Neuronal stem cell (in vitro differentiated cells): ENCODE data around the gene PEAR1.

Experiments
- DNase-seq: peaks from one replicate; pipeline ENCODE4 v3.0.0-alpha.2; 2013; ENCODE audit warnings: low spot score
- H2AFZ ChIP-seq: one replicate; pipeline ENCODE4 v1.6.1; 2013; ENCODE audit warnings: mild to moderate bottlenecking, low read length, inconsistent platforms
- H2AK5ac ChIP-seq: 2 replicates; pipeline ENCODE4 v1.6.1; 2013; ENCODE audit warnings: low read depth, mild to moderate bottlenecking, inconsistent platforms, low read length, moderate library complexity, mixed read lengths
- H2BK120ac ChIP-seq: 2 replicates; pipeline ENCODE4 v1.6.1; 2013; ENCODE audit warnings: low read depth, mild to moderate bottlenecking, inconsistent platforms, low read length, moderate library complexity, mixed read lengths
- H2BK12ac ChIP-seq: one replicate; pipeline ENCODE4 v1.6.1; 2013; ENCODE audit warnings: low read length, inconsistent platforms
- H2BK15ac ChIP-seq: 2 replicates; pipeline ENCODE4 v1.6.1; 2013; ENCODE audit warnings: mild to moderate bottlenecking, low read length, inconsistent platforms, mixed read lengths
- H2BK5ac ChIP-seq: one replicate; pipeline ENCODE4 v1.6.1; 2013; ENCODE audit warnings: inconsistent platforms, mild to moderate bottlenecking, low read length, moderate library complexity
- H3K14ac ChIP-seq: one replicate; pipeline ENCODE4 v1.6.1; 2013; ENCODE audit warnings: low read length, inconsistent platforms
- H3K18ac ChIP-seq: 2 replicates; pipeline ENCODE4 v1.6.1; 2013; ENCODE audit warnings: low read length, inconsistent platforms
- H3K23ac ChIP-seq: 2 replicates; pipeline ENCODE4 v1.6.1; 2013; ENCODE audit warnings: low read depth, mild to moderate bottlenecking, mixed read lengths, low read length, inconsistent platforms; ENCODE audit not compliant: poor library complexity
- H3K27ac ChIP-seq: replicated peaks from 3 replicates; pipeline ENCODE4 v1.5.1; 2013; ENCODE audit warnings: low read length, inconsistent platforms
- H3K27me3 ChIP-seq, 3 experiments: 2 replicates each; pipeline ENCODE4 v1.6.1; 2013; ENCODE audit warnings: low read length in 3 of 3, mild to moderate bottlenecking in 2 of 3, inconsistent platforms in 1 of 3, low read depth in 1 of 3, mixed read lengths in 1 of 3, moderate library complexity in 1 of 3; ENCODE audit not compliant: control insufficient read depth in 3 of 3, insufficient read depth in 3 of 3
- H3K36me3 ChIP-seq, 2 donors: replicated peaks in 1 of 2; 2 replicates each; pipeline ENCODE4 v1.6.1; 2013; ENCODE audit warnings: low read length in 2 of 2; ENCODE audit not compliant: control insufficient read depth in 2 of 2, insufficient read depth in 2 of 2
- H3K4ac ChIP-seq: 2 replicates; pipeline ENCODE4 v1.6.1; 2013; ENCODE audit warnings: inconsistent platforms, mild to moderate bottlenecking, low read length, moderate library complexity
- H3K4me1 ChIP-seq, 2 donors: 1 replicate in 1 of 2; 2 replicates in 1 of 2; pipeline ENCODE4 v1.6.1; 2013; ENCODE audit warnings: low read length in 2 of 2, low read depth in 1 of 2; ENCODE audit not compliant: control insufficient read depth in 2 of 2, insufficient read depth in 1 of 2
- H3K4me2 ChIP-seq: one replicate; pipeline ENCODE4 v1.6.1; 2013; ENCODE audit warnings: mild to moderate bottlenecking, low read length, inconsistent platforms; ENCODE audit not compliant: insufficient read depth, poor library complexity, severe bottlenecking
- H3K4me3 ChIP-seq, 2 donors: 2 replicates each; pipeline ENCODE4 v1.5.1; 2013; ENCODE audit warnings: low read length in 2 of 2, mild to moderate bottlenecking in 2 of 2, inconsistent platforms in 1 of 2, moderate library complexity in 1 of 2
- H3K79me1 ChIP-seq: one replicate; pipeline ENCODE4 v1.6.1; 2013; ENCODE audit warnings: low read depth, mild to moderate bottlenecking, inconsistent platforms, low read length, moderate library complexity
- H3K9ac ChIP-seq: one replicate; pipeline ENCODE4 v1.6.1; 2013; ENCODE audit warnings: mild to moderate bottlenecking, low read depth, low read length, inconsistent platforms; ENCODE audit not compliant: poor library complexity
- H3K9me3 ChIP-seq, 2 donors: replicated peaks in 1 of 2; 2 replicates each; pipeline versions ENCODE3 to v1.6.1; 2013; ENCODE audit warnings: low read length in 2 of 2, mild to moderate bottlenecking in 2 of 2, inconsistent platforms in 1 of 2, low read depth in 1 of 2, mixed read lengths in 1 of 2, moderate library complexity in 1 of 2; ENCODE audit not compliant: control insufficient read depth in 2 of 2, insufficient read depth in 1 of 2
- H4K8ac ChIP-seq: one replicate; pipeline ENCODE4 v1.6.1; 2013; ENCODE audit warnings: low read depth, mild to moderate bottlenecking, inconsistent platforms, low read length, moderate library complexity
- H4K91ac ChIP-seq: one replicate; pipeline ENCODE4 v1.6.1; 2013; ENCODE audit warnings: low read length, low read depth, mild to moderate bottlenecking, inconsistent platforms; ENCODE audit not compliant: poor library complexity
- WGBS, 2 donors: extraction: QIAGEN DNeasy Blood & Tissue Kit; methylation state at CpG; one replicate each; pipeline ENCODE4 v1.1.7; 2013; ENCODE audit warnings: missing lambda C conversion rate in 2 of 2, mixed read lengths in 1 of 2; ENCODE audit not compliant: insufficient read length in 2 of 2, insufficient replicate concordance in 1 of 2; ENCODE audit errors: extremely low coverage in 2 of 2; 5-methylcytosine and 5-hydroxymethylcytosine counted together

Gene PEAR1

GRCh38 chr1:156896490-156897033 lies 3.0 kb downstream of the PEAR1 start:
- Histone ChIP-seq H3K4ac (no peak overlapping the region), H3K79me1 (no peaks in the 10 kb centered on the region), H3K27ac (peak overlapping the region; percentile 44), H2BK5ac (no peak overlapping the region), H3K14ac (peak overlapping the region; percentile 49), H4K8ac (no peak overlapping the region), H2BK120ac (no peak overlapping the region), H2BK12ac (no peak overlapping the region), H3K18ac (peak overlapping the region; percentile 86), H3K9ac (no peak overlapping the region), H3K4me3 (peak overlapping the region in 1 of 2 donors; percentile 32), H3K4me2 (no peak overlapping the region), H3K9me3 (no peaks in the 10 kb centered on the region), H4K91ac (no peak overlapping the region), H3K27me3 (peaks cover 0 to 46% (median 20%) of the 10 kb centered on the region in 3 experiments), H2AK5ac (peak overlapping the region; percentile 94), H3K4me1 (peaks cover 27 to 31% of the 10 kb centered on the region in 2 donors), H3K36me3 (no peaks in the 10 kb centered on the region), H2AFZ (no peak overlapping the region), H2BK15ac (peak overlapping the region; percentile 11), H3K23ac (peak overlapping the region; percentile 36)
- no peak for DNase-seq
- no CpG with 5 or more reads among the region's 16 CpGs for WGBS, 2 donors

DNA sequence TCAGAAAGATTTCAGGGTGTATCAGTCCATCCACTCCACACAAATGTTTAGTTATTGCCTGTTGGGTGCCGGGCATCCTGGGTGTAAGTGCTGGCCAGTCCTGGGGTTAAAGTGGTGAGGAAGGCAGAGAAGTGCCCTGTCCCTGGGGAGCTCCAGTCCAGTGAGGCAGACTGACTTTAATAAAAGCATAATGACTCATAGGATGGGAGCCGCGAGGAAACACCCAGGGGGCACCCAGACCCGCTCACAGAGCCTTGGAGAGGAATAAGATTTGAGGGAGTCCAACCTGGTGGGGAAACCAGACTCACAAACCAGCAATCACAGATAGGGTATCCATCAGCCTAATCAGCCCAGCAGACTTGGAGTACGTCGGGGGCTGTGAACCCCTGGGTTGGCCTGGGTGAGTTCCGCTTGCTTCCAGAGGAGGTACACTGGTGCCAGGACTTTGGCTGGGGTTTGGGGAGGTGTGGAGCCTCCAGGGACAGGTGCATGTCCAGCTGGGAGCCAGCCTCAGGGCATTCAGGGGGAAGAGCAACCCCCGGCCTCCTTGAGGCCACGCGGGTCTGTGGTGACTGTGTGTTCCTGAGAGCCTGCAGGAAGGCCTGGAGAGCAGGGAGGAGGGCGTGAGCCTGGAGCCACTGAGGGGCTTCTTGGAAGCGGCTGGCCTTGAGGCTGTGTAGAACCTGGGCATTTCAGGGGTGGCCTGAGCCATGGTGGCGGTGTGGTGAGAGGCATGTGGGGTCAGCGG lies 3.7 kb downstream of the PEAR1 start:
- Histone ChIP-seq H3K27ac (no peak overlapping the region), H2BK15ac (peak overlapping the region; percentile 60), H3K23ac (no peak overlapping the region), H3K36me3 (no peaks in the 10 kb centered on the region), H4K91ac (no peak overlapping the region), H2AFZ (peak overlapping the region; percentile 85), H3K18ac (peak overlapping the region; percentile 99), H3K14ac (peak overlapping the region; percentile 10), H2BK120ac (peak overlapping the region; percentile 29), H2AK5ac (peak overlapping the region; percentile 48), H2BK5ac (peak overlapping the region; percentile 75), H2BK12ac (peak overlapping the region; percentile 59), H3K27me3 (peaks cover 0 to 39% (median 15%) of the 10 kb centered on the region in 3 experiments), H4K8ac (no peak overlapping the region), H3K4me3 (no peak overlapping the region), H3K9me3 (no peaks in the 10 kb centered on the region), H3K4me1 (peaks cover 24 to 33% of the 10 kb centered on the region in 2 donors), H3K79me1 (no peaks in the 10 kb centered on the region), H3K4ac (peak overlapping the region; percentile 30), H3K9ac (no peak overlapping the region), H3K4me2 (no peak overlapping the region)
- WGBS, 2 donors = no CpG with 5 or more reads among the region's 14 CpGs
- no peak for DNase-seq

DNA sequence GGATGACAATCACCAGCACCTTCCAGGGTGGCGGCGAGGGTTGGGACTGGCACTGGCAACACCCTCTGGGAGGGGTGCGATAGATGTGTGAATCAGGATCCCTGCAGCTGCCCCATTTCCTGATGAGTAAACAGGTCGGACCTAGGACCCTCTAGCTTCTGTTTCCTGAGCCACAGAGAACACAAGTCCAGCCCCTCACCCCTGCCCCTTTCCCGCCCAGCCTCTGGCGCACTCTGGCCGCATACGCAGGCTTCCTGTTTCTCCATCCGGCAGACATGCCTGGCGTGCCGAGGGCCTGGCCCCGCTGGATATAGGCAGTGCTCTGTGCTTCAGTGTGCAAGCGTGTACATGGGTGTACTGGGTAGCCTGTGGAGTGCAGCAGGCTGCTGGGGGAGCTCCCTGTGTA lies 4.6 kb downstream of the PEAR1 start:
- H3K79me1 ChIP-seq = no peaks in the 10 kb centered on the region
- peaks cover 24 to 36% of the 10 kb centered on the region in 2 donors for H3K4me1 ChIP-seq
- H4K8ac ChIP-seq = no peak overlapping the region
- no peak overlapping the region for H3K4ac ChIP-seq
- H3K9me3 ChIP-seq = no peaks in the 10 kb centered on the region
- peak overlapping the region; percentile 55 for H3K9ac ChIP-seq
- no peak overlapping the region for H2BK5ac ChIP-seq
- H2AFZ ChIP-seq = peak overlapping the region; percentile 85
- WGBS, 2 donors = no CpG with 5 or more reads among the region's 13 CpGs
- H2AK5ac ChIP-seq = peak overlapping the region; percentile 48
- H3K27ac ChIP-seq = no peak overlapping the region
- H2BK15ac ChIP-seq = peak overlapping the region; percentile 74
- no peak overlapping the region for H3K14ac ChIP-seq
- H3K4me3 ChIP-seq = peak overlapping the region in 1 of 2 donors; percentile 17
- H2BK120ac ChIP-seq = no peak overlapping the region
- H3K23ac ChIP-seq = peak overlapping the region; percentile 45
- H2BK12ac ChIP-seq = no peak overlapping the region
- H3K36me3 ChIP-seq = no peaks in the 10 kb centered on the region
- H4K91ac ChIP-seq = no peak overlapping the region
- H3K27me3 ChIP-seq = peaks cover 0 to 34% (median 7%) of the 10 kb centered on the region in 3 experiments
- no peak overlapping the region for H3K4me2 ChIP-seq
- peak overlapping the region; percentile 50 for H3K18ac ChIP-seq
- no peak for DNase-seq

- no peak overlapping the region for H3K27ac ChIP-seq
- WGBS, 2 donors = no CpG with 5 or more reads among the region's 12 CpGs
- H2BK12ac ChIP-seq = no peak overlapping the region
Observed at GRCh38 chr1:156898971-156899664, 5.6 kb downstream of the PEAR1 start.

More at GRCh38 chr1:156898971-156899664, 5.6 kb downstream of the PEAR1 start:
- H2BK120ac ChIP-seq = no peak overlapping the region
- peaks cover 20 to 36% of the 10 kb centered on the region in 2 donors for H3K4me1 ChIP-seq
- no peaks in the 10 kb centered on the region for H3K79me1 ChIP-seq
- no peaks in the 10 kb centered on the region for H3K36me3 ChIP-seq
- H4K8ac ChIP-seq = no peak overlapping the region
- H2BK5ac ChIP-seq = no peak overlapping the region
- H2AFZ ChIP-seq = no peak overlapping the region
- H3K23ac ChIP-seq = no peak overlapping the region
- H3K9me3 ChIP-seq = no peaks in the 10 kb centered on the region
- no peak overlapping the region for H3K4ac ChIP-seq
- H3K9ac ChIP-seq = no peak overlapping the region
- no peak overlapping the region for H3K4me3 ChIP-seq
- H3K14ac ChIP-seq = no peak overlapping the region
- H3K4me2 ChIP-seq = no peak overlapping the region
- peaks cover 0 to 29% (median 0%) of the 10 kb centered on the region in 3 experiments for H3K27me3 ChIP-seq
- H3K18ac ChIP-seq = no peak overlapping the region
- peak overlapping the region; percentile 47 for H2AK5ac ChIP-seq
- H2BK15ac ChIP-seq = no peak overlapping the region
- DNase-seq = no peak
- H4K91ac ChIP-seq = no peak overlapping the region
